ENCODE data around the gene OGA.

Gene OGA

DNA sequence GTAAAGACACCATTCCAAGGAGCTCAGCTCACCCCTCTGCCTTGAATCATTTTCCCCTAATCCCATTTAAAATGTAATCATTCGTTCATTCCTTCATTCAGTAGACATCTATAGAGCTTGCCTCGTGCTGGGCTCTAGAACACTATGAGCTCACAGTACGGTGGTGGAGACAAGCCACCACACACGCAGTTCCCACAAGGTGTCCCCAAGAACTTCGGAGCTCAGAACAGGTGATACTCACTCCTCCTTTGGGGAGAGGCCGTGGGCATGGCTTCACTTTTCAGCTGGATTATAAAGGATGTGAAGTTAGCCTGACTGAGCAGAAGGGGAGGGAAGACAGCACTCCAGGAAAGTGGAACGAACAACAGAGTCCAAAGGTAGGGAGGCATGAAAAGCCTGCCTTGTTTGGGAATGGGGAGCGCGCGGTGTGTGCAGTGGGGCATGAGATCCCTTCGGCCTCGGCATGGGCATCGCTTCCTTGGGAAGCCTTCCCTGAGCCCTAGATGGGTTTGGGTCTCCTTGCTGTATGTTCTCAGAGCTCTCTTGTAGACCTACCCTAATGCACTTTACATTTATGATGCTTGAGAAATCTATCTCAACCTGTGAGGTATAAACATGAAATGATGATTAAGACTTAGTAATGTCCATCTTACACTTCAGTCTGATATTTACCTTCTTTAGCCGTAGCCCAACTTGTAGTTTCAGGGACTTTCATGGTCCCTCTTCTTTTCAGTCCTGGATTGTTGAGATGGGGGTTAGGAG, 809 bp upstream of the OGA start:
- H3K4me3 ChIP-seq (ENCODE audit: low read length): peak overlapping the region; percentile 55
- DNase-seq (ENCODE audit: low read depth): no peak
- TF ChIP-seq, protein P1, sequence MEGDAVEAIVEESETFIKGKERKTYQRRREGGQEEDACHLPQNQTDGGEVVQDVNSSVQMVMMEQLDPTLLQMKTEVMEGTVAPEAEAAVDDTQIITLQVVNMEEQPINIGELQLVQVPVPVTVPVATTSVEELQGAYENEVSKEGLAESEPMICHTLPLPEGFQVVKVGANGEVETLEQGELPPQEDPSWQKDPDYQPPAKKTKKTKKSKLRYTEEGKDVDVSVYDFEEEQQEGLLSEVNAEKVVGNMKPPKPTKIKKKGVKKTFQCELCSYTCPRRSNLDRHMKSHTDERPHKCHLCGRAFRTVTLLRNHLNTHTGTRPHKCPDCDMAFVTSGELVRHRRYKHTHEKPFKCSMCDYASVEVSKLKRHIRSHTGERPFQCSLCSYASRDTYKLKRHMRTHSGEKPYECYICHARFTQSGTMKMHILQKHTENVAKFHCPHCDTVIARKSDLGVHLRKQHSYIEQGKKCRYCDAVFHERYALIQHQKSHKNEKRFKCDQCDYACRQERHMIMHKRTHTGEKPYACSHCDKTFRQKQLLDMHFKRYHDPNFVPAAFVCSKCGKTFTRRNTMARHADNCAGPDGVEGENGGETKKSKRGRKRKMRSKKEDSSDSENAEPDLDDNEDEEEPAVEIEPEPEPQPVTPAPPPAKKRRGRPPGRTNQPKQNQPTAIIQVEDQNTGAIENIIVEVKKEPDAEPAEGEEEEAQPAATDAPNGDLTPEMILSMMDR (conservative IDR thresholded peaks at IDR 0.05; ENCODE audit: low read length): no peak

DNA sequence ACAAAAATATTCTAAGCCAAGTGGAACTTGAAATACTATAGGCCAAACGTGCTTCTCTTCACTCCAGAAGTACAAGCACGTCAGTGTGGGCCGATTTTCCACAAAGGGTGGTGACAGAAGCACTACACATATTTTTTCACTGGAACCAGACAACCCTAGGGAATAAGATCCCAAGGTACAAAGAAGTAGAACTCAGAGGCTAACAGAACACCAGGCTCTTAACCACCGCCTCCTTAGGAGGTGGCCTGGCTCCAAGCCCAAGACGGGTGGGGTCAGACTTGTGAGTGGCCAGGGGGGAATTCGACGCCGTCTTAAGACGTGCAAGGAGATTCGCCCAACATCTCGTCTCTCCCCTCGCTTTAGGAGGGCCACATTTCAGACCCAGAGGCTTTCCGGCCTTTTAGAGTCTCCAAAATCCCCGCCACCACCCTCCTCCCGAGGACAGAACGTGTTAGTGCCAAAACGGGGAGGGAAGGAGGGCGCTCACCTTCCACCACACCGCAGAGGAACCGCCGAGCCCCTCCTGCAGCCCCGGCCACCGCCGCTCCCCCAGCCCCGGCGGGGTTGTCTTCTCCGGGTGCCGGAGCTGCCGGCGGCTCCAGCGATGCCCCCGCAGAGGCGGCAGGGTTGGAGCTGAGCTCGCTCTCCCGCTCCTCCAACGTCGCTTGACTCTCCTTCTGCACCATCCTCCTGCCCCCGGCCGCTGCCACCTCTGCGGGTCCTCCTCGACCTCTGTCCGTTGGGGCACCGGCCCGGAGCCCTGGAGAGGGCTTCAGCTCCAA, 716 bp downstream of the OGA start:
- TF ChIP-seq, protein P1 (conservative IDR thresholded peaks at IDR 0.05; ENCODE audit: low read length): no peak
- peak overlapping the region; percentile 100 for H3K4me3 ChIP-seq (ENCODE audit: low read length)
- DNase-seq (ENCODE audit: low read depth): peak; percentile 94

DNA sequence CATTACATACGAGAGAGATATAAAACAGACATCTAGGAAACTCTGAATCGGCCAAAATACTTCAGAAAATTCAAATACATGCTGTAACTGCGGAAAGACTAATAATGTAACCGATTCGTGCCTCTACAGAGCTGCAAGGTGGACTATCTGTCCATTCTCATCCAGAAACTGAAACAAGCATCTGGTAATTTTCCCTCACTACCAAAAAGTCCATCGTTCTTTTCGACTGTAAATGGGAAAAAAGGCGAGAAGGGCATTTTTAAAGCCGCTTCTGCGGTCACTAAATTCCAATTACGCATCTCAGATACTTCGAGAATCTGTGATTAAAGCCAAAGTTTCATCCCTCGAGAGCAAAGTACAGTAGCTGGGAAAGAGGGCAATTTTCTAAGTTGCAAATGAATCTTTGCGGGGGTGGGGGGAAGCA, 1.3 kb downstream of the OGA start:
- peak; percentile 16 for DNase-seq (ENCODE audit: low read depth)
- TF ChIP-seq, protein P1 (conservative IDR thresholded peaks at IDR 0.05; ENCODE audit: low read length): no peak
- H3K4me3 ChIP-seq (ENCODE audit: low read length): peak overlapping the region; percentile 100

DNA sequence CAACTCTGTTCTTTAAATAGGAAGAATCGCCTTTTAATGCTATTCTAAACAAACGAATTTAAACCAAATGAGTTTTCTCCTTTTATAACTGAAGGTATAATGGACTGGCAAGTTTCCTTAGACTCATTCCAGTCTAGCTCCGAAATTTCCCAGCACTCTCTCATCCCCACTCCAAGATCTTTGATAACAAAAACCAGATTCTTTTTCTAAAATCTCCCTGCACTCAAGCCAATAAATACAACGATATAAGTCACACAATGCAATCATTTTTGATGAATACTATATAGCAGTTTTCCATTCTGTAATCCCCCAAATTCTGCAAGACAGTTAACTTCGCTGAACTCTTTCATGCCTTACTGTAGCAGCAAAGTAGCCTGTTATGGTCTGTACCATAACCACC, 1.9 kb downstream of the OGA start:
- TF ChIP-seq, protein P1 (conservative IDR thresholded peaks at IDR 0.05; ENCODE audit: low read length): no peak
- peak overlapping the region; percentile 100 for H3K4me3 ChIP-seq (ENCODE audit: low read length)
- DNase-seq (ENCODE audit: low read depth): no peak

DNA sequence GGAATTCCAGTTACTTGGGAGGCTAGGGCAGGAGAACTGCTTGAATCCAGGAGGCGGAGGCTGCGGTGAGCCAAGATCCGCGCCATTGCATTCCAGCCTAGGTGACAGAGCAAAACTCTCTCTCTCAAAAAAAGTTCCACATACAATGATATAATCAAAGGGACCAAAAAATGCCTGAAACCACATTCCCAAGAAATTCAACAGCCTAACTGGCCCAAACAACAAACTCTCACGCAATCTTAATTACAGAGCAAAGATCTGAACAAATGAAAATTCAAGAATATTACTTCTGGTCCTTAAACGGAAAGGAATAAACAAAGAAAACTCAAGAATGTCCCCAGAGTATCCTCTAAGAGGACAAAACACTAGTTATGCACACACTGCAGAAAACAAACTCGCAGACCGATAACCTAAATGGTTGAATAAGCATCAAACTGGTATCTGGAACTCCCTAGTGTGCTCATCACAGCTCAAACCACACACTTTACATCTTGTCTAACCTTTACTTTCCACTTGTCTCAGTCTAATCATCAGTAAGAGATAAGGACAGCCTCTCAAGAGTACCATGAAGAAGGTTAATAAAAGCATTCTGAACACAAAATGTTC, 3.7 kb downstream of the OGA start:
- peak; percentile 55 for DNase-seq (ENCODE audit: low read depth)
- TF ChIP-seq, protein P1 (conservative IDR thresholded peaks at IDR 0.05; ENCODE audit: low read length): no peak
- peak overlapping the region; percentile 100 for H3K4me3 ChIP-seq (ENCODE audit: low read length)

DNA sequence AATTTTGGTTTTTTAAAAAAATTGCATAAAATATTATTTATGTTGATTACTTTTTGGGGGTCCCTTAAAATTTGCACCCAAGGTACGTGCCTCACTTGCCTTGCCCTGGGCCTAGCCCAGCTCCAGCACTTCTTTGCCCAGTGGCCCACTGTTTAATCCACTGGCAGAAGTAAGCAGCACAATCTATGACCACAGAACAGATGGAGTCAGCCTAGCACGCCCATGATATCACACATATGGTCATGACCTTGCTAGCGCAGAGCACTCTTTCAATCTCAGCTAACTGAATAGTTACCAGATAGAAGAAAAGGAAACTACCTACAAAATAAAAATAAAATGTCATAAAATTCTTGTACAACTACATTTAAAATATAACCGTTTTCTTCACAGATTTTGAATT, 5.6 kb downstream of the OGA start:
- TF ChIP-seq, protein P1 (conservative IDR thresholded peaks at IDR 0.05; ENCODE audit: low read length): no peak
- H3K4me3 ChIP-seq (ENCODE audit: low read length): no peak overlapping the region
- DNase-seq (ENCODE audit: low read depth): peak; percentile 17

Measured in AG10803 (cell line).